Esophagus muscularis mucosa (tissue), 4 donors: ENCODE measurements around the gene PCNT. TPM values are rescaled to one million over a fixed set of nuclear protein-coding genes. Genes with fewer than 3 reads are reported as not detected.
"Not testable (repeated sequence)": the region's sequence is repeated elsewhere in the genome, so short reads cannot be mapped to it uniquely, and the experiment has no call there.

Source experiments
- DNase-seq: peaks from one replicate; pipeline ENCODE4 v3.0.0-alpha.2; 2017; ENCODE audit errors: extremely low spot score
- H3K27ac ChIP-seq, 4 donors: fragments of 200-600 bp; sonication (generic); replicated peaks in 1 of 4; 1 replicate in 3 of 4; 2 replicates in 1 of 4; pipeline ENCODE4 v1.5.1; 2016 to 2019; ENCODE audit warnings: mild to moderate bottlenecking in 1 of 4
- H3K27me3 ChIP-seq, 4 donors: fragments of 200-600 bp; sonication (generic); one replicate each; pipeline versions ENCODE4 v1.5.1 to v1.6.0; 2016 to 2019
- H3K36me3 ChIP-seq, 4 donors: fragments of 200-600 bp; sonication (generic); one replicate each; pipeline ENCODE4 v1.5.1; 2016 to 2019
- H3K4me1 ChIP-seq, 4 donors: fragments of 200-600 bp; sonication (generic); one replicate each; pipeline ENCODE4 v1.5.1; 2016 to 2019
- H3K4me3 ChIP-seq, 4 donors: fragments of 200-600 bp; sonication (generic); 1 replicate in 2 of 4; 2 replicates in 2 of 4; pipeline ENCODE4 v1.5.1; 2016 to 2019; ENCODE audit warnings: mild to moderate bottlenecking in 4 of 4, moderate library complexity in 1 of 4
- H3K9me3 ChIP-seq, 4 donors: fragments of 200-600 bp; sonication (generic); 1 replicate in 3 of 4; 2 replicates in 1 of 4; pipeline ENCODE4 v1.5.1; 2016 to 2019
- EP300 ChIP-seq: sonication (generic); formaldehyde crosslinking; IDR thresholded peaks from one replicate; pipeline ENCODE4 v1.6.1; 2017; ENCODE audit warnings: antibody characterized with exemption
- POLR2A ChIP-seq: fragments of 450-650 bp; IDR thresholded peaks from one replicate; pipeline ENCODE4 v1.6.1; 2017; ENCODE audit warnings: antibody characterized with exemption, moderate library complexity, mild to moderate bottlenecking, low read depth
- POLR2AphosphoS5 ChIP-seq, 2 donors: sonication (generic); formaldehyde crosslinking; IDR thresholded peaks; one replicate each; pipeline ENCODE4 v1.6.1; 2017; ENCODE audit warnings: antibody characterized with exemption in 2 of 2
- WGBS: methylation state at CpG from one replicate; pipeline ENCODE4 v1.1.5; 2018; 5-methylcytosine and 5-hydroxymethylcytosine counted together
- intact Hi-C: fragments of 100-400 bp; cut with DNase I; formaldehyde crosslinking; loops from one replicate; pipeline ENCODE4 v1.15.1; 2023
- total RNA-seq, 4 donors: library from RNA; depleted of rRNA; stranded (reverse); fragments of >200 nt; gene quantifications; one replicate each; pipeline versions ENCODE4 v1.1.0 to v1.2.1, GENCODE V29; 2016
- TF ChIP-seq, protein P1 (sequence below), 3 experiments: fragments of 200-600 bp in 2 of 3; fragments of 450-650 bp in 1 of 3; sonication (generic) in 2 of 3; IDR thresholded peaks; one replicate each; pipeline ENCODE4 v1.5.1; 2017 to 2019; ENCODE audit warnings: antibody characterized with exemption in 3 of 3, mild to moderate bottlenecking in 2 of 3, moderate library complexity in 1 of 3

The PCNT gene
- total RNA-seq, 4 donors from 2014 or later, result 21.2 to 35.1 (median 24.7) TPM

DNA sequence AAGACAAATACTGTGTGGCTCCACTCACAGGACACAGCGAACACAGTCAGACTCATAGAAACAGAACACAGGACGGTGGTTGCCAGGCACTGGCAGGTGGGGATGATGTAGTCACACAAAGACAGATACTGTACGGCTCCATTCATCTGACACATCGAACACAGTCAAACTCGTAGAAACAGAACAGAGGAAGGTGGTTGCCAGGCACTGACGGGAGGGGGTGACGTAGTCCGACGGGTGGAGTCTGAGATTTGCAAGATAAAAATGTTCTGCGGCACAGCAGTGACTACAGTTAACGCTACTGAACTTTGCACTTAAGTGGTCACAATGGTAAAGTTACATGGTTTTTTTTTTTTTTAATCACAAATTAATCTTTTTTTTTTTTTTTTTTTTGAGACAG lies 19.0 kb upstream of the PCNT start:
- intact Hi-C loops, result no loop called here
- Histone ChIP-seq H3K9me3 (no peaks in the 10 kb centered on the region), H3K27ac (no peak overlapping the region), H3K4me1 (no peaks in the 10 kb centered on the region), H3K36me3 (peaks cover 0 to 49% (median 9%) of the 10 kb centered on the region in 4 donors), H3K4me3 (no peak overlapping the region), H3K27me3 (peaks cover 0 to 22% (median 0%) of the 10 kb centered on the region in 4 donors)
- DNase-seq, result no peak
- 96% methylated on average over 11 of the region's 11 CpGs for WGBS
- TF ChIP-seq POLR2A (no peak), POLR2AphosphoS5 (IDR thresholded peaks at IDR 0.05) (no peak), EP300 (no peak)
- TF ChIP-seq, protein P1, sequence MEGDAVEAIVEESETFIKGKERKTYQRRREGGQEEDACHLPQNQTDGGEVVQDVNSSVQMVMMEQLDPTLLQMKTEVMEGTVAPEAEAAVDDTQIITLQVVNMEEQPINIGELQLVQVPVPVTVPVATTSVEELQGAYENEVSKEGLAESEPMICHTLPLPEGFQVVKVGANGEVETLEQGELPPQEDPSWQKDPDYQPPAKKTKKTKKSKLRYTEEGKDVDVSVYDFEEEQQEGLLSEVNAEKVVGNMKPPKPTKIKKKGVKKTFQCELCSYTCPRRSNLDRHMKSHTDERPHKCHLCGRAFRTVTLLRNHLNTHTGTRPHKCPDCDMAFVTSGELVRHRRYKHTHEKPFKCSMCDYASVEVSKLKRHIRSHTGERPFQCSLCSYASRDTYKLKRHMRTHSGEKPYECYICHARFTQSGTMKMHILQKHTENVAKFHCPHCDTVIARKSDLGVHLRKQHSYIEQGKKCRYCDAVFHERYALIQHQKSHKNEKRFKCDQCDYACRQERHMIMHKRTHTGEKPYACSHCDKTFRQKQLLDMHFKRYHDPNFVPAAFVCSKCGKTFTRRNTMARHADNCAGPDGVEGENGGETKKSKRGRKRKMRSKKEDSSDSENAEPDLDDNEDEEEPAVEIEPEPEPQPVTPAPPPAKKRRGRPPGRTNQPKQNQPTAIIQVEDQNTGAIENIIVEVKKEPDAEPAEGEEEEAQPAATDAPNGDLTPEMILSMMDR (IDR thresholded peaks at IDR 0.05), result no peak

DNA sequence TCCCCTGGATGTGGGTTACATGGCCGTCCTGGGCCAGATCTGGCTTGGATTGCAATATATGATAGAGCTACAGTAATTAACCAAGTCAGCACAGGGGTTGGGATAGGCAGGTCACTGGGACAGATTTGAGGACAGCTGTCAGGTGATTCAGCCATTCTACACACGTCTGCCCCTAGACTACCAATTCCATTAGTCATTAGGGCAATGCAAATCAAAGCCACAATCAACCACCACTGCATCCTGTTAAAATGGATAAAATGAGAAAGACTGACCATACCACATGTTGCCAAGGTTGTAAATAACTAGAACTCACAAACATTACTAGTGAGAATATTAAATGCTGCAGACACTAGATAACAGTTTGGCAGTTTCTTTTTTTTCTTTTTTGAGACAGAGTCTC lies 16.3 kb upstream of the PCNT start:
- 42% methylated on average over 1 of the region's 2 CpGs for WGBS
- Histone ChIP-seq H3K27me3 (no peaks in the 10 kb centered on the region), H3K4me1 (no peaks in the 10 kb centered on the region), H3K36me3 (peaks cover 0 to 37% (median 4%) of the 10 kb centered on the region in 4 donors), H3K27ac (no peak overlapping the region), H3K4me3 (no peak overlapping the region), H3K9me3 (no peaks in the 10 kb centered on the region)
- no peak for DNase-seq
- intact Hi-C loops, result no loop called here
- TF ChIP-seq EP300 (no peak), POLR2A (no peak), POLR2AphosphoS5 (IDR thresholded peaks at IDR 0.05) (no peak)
- TF ChIP-seq, protein P1 (IDR thresholded peaks at IDR 0.05), result no peak

GRCh38 chr21:46308431-46308830 lies 15.5 kb upstream of the PCNT start:
- Histone ChIP-seq H3K4me3 (no peak overlapping the region), H3K27me3 (no peaks in the 10 kb centered on the region), H3K27ac (no peak overlapping the region), H3K36me3 (peaks cover 0 to 37% (median 4%) of the 10 kb centered on the region in 4 donors), H3K4me1 (no peaks in the 10 kb centered on the region), H3K9me3 (no peaks in the 10 kb centered on the region)
- WGBS, result 90% methylated on average over 2 of the region's 2 CpGs
- no peak for DNase-seq
- intact Hi-C loops, result no loop called here
- TF ChIP-seq POLR2A (no peak), EP300 (no peak), POLR2AphosphoS5 (IDR thresholded peaks at IDR 0.05) (no peak)
- TF ChIP-seq, protein P1 (IDR thresholded peaks at IDR 0.05), result no peak

DNA sequence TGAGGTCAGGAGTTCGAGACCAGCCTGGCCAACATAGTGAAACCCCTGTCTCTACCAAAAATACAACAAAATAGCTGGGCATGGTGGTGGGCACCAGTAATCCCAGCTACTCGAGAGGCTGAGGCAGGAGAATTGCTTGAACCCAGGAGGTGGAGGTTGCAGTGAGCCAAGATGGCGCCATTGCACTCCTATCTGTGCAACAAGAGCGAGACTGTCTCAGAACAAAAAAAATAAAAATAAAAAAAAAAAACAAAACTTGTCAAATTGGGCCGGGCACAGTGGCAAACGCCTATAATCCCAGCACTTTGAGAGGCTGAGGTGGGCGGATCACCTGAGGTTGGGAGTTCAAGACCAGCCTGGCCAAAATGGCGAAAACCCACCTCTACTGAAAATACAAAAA lies 13.7 kb upstream of the PCNT start:
- WGBS, result 95% methylated on average over 8 of the region's 8 CpGs
- H3K9me3 ChIP-seq, DNase-seq, H3K27me3 ChIP-seq, H3K4me1 ChIP-seq, intact Hi-C loops, H3K4me3 ChIP-seq, H3K27ac ChIP-seq: not testable (repeated sequence)
- H3K36me3 ChIP-seq, result peaks cover 0 to 27% (median 0%) of the 10 kb centered on the region in 4 donors

DNA sequence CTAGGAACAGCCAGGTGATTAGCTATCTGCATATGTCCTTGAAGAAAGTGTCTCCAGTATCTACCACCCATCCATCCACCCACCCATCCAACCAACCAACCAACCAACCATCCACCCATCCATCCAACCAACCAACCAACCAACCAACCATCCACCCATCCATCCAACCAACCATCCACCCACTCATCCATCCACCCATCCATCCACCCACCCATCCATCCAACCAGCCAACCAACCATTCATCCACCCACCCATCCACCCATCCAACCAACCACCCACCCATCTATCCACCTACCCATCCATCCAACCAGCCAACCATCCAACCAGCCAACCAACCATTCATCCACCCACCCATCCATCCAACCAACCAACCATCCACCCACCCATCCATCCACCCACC lies 12.4 kb upstream of the PCNT start:
- H3K9me3 ChIP-seq, result no peaks in the 10 kb centered on the region
- H3K36me3 ChIP-seq, result peaks cover 0 to 24% (median 0%) of the 10 kb centered on the region in 4 donors
- no peaks in the 10 kb centered on the region for H3K27me3 ChIP-seq
- H3K4me1 ChIP-seq, result no peaks in the 10 kb centered on the region
- intact Hi-C loops, result no loop called here
- DNase-seq, result no peak
- no peak overlapping the region for H3K4me3 ChIP-seq
- TF ChIP-seq, protein P1 (IDR thresholded peaks at IDR 0.05), result no peak
- no peak overlapping the region for H3K27ac ChIP-seq
